ENCODE results near the gene LYPD6B.

Gene LYPD6B

DNA sequence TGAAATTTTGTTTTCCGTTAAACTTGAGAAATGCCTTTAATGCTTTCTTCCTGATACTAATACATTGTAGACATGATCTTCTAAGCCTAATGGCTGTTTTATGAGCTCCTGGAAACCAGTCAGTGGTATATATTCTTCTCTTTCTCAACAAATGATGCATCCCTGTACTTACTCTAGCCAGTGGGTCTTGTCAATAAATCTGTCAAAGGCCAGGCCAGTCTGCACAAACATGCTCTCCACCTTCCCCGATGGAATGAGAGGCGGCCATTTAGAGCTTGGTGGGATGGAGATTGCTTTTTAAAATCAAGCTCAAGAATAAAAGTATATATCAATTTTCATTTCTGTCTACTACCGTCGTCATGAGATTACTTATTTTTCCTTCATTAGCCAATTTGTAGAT, 140.1 kb downstream of the LYPD6B start:
- Mint-ChIP-seq H3K9me3 (no peaks in the 10 kb centered on the region), H3K36me3 (ENCODE audit: low read depth) (no peaks in the 10 kb centered on the region), H3K27me3 (ENCODE audit: low read depth, poor library complexity) (peaks cover 2% of the 10 kb centered on the region), H3K27ac (peak overlapping the region; percentile 13), H3K4me1 (peaks cover 52% of the 10 kb centered on the region), H3K4me3 (no peak overlapping the region)
- TF ChIP-seq, protein P1, sequence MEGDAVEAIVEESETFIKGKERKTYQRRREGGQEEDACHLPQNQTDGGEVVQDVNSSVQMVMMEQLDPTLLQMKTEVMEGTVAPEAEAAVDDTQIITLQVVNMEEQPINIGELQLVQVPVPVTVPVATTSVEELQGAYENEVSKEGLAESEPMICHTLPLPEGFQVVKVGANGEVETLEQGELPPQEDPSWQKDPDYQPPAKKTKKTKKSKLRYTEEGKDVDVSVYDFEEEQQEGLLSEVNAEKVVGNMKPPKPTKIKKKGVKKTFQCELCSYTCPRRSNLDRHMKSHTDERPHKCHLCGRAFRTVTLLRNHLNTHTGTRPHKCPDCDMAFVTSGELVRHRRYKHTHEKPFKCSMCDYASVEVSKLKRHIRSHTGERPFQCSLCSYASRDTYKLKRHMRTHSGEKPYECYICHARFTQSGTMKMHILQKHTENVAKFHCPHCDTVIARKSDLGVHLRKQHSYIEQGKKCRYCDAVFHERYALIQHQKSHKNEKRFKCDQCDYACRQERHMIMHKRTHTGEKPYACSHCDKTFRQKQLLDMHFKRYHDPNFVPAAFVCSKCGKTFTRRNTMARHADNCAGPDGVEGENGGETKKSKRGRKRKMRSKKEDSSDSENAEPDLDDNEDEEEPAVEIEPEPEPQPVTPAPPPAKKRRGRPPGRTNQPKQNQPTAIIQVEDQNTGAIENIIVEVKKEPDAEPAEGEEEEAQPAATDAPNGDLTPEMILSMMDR (IDR thresholded peaks at IDR 0.05) = no peak
- no peak for DNase-seq

DNA sequence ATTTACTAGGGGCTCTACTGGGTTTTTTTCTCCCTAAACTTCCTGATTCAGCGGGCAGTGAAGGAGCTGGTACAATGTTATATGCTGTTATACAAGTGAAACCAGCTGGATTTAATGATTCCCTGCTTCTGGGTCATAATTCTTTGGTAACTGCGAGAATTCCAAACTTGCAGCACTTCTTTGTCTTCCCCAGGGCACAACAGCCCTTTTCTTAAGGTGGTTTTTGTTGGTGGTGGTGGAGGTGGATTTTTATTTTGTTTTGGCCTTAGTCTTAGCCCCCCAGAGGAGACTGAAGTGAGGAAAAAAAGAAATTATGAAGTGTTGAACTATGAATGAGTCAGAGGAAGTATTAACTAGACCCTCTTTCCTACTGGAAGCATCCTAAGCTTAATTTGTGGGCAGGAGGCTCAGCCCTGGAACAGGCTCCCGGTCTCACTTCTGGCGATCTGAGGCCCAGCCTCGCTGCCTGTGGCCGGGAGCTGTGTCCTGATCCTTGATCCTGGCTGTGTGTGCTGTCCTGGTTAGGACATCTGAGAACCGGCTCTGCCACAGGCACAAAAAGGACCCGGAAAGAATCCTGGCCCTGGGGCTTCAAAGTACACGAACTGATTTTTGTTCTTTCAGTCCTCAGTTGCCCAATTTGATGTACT, 141.9 kb downstream of the LYPD6B start:
- Mint-ChIP-seq H3K4me1 (peaks cover 52% of the 10 kb centered on the region), H3K36me3 (ENCODE audit: low read depth) (no peaks in the 10 kb centered on the region), H3K9me3 (no peaks in the 10 kb centered on the region), H3K27me3 (ENCODE audit: low read depth, poor library complexity) (peaks cover 2% of the 10 kb centered on the region), H3K4me3 (peak overlapping the region; percentile 3), H3K27ac (peak overlapping the region; percentile 89)
- no peak for DNase-seq
- TF ChIP-seq, protein P1 (IDR thresholded peaks at IDR 0.05) = no peak

DNA sequence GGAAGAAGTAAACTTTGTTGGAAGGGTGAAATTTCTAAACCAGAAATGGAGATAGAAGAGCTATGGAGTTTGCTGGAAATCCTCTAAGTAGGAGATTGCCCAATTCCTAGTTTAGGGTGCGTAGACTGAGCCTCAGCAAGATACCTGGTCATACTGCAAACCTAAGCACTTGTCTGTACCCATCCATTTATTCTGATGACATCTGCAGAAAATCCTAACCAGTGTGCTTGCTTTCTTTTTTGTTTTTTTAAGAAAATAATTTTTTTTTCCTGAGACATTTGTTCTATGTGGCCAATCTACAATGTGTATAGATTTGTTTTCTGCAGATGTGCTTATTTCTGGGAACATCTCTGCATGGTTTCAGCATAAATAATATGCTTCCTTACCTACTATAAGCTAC, 144.7 kb downstream of the LYPD6B start:
- TF ChIP-seq, protein P1 (IDR thresholded peaks at IDR 0.05) = no peak
- Mint-ChIP-seq H3K27ac (no peak overlapping the region), H3K9me3 (no peaks in the 10 kb centered on the region), H3K36me3 (ENCODE audit: low read depth) (no peaks in the 10 kb centered on the region), H3K4me3 (no peak overlapping the region), H3K27me3 (ENCODE audit: low read depth, poor library complexity) (no peaks in the 10 kb centered on the region), H3K4me1 (peaks cover 45% of the 10 kb centered on the region)
- no peak for DNase-seq

DNA sequence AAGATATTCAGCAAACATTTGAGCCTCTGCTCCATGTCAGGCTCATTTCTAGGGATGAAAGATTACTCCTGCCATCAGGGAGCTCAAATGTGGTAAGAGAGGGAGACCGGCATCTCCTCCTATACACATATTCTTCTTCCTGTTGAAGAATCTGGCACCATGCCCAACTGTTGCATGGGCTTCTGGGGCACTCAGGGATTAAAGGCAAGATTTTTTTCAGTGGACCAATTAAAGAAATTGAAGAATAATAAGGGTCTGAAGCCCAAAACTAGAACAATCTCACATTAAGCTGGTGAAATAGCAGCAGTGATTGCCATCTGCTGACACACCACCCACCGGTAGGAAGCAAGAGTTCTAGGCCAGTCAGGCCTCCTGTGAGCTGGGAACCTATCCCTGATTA, 146.5 kb downstream of the LYPD6B start:
- Mint-ChIP-seq H3K27ac (no peak overlapping the region), H3K27me3 (ENCODE audit: low read depth, poor library complexity) (no peaks in the 10 kb centered on the region), H3K9me3 (no peaks in the 10 kb centered on the region), H3K4me1 (peaks cover 30% of the 10 kb centered on the region), H3K36me3 (ENCODE audit: low read depth) (no peaks in the 10 kb centered on the region), H3K4me3 (no peak overlapping the region)
- TF ChIP-seq, protein P1 (IDR thresholded peaks at IDR 0.05) = no peak
- DNase-seq = no peak

DNA sequence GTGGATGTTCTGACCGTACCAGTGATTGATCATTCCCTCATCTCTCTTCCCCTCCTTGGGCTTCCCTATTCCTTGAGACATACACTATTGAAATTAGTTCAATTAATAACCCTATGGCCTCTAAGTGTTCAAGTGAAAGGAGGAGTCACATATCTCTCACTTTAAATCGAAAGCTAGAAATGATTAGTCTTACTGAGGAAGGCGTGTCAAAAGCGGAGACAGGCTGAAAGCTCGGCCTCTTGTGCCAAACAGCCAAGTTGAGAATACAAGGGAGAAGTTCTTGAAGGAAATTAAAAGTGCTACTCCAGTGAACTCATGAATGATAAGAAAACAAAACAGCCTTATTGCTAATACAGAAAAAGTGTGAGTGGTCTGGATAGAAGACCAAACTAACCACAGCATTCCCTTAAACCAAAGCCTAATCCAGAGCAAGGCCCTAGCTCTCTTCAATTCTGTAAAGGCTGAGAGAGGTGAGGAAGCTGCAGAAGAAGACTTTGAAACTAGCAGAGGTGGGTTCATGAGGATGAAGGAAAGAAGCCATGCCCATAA, 147.5 kb downstream of the LYPD6B start:
- TF ChIP-seq, protein P1 (IDR thresholded peaks at IDR 0.05) = no peak
- peaks cover 19% of the 10 kb centered on the region for H3K4me1 Mint-ChIP-seq

DNA sequence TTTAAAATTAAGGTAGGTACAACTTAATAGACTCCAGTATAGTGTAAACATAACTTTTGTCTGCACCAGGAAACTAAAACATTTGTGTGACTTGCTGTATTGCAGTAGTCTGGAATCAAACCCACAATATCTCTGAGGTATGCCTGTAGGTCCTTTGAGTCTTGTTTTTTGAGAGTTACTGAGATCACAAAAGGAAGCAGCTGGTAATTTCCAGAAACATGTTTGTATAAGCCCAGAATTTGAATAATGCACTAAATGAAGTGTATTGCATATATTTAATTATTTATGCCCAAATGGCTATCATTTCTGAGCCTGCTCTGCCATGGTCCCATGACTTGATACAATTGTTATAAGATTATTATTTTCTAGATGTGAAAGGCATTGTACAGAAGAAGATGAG, 148.6 kb downstream of the LYPD6B start:
- no peaks in the 10 kb centered on the region for H3K9me3 Mint-ChIP-seq

More for the DNA sequence above, 147.5 kb downstream of the LYPD6B start:
- Mint-ChIP-seq H3K27ac (no peak overlapping the region), H3K9me3 (no peaks in the 10 kb centered on the region), H3K4me3 (no peak overlapping the region), H3K27me3 (ENCODE audit: low read depth, poor library complexity) (no peaks in the 10 kb centered on the region), H3K36me3 (ENCODE audit: low read depth) (no peaks in the 10 kb centered on the region)
- DNase-seq = no peak

More for the DNA sequence above, 148.6 kb downstream of the LYPD6B start:
- DNase-seq = no peak
- H3K27ac Mint-ChIP-seq = no peak overlapping the region
- TF ChIP-seq, protein P1 (IDR thresholded peaks at IDR 0.05) = no peak
- H3K4me3 Mint-ChIP-seq = no peak overlapping the region
- no peaks in the 10 kb centered on the region for H3K36me3 Mint-ChIP-seq (ENCODE audit: low read depth)
- peaks cover 11% of the 10 kb centered on the region for H3K4me1 Mint-ChIP-seq
- no peaks in the 10 kb centered on the region for H3K27me3 Mint-ChIP-seq (ENCODE audit: low read depth, poor library complexity)
